CD4-positive, CD25-positive, alpha-beta regulatory T cell (primary cell): ENCODE measurements around the gene AFF1. TPM values are rescaled to one million over a fixed set of nuclear protein-coding genes. Genes with fewer than 3 reads are reported as not detected.

Source experiments
- ATAC-seq, 2 donors: fragments of 150-1000 bp; cut with Tn5 transposase; one replicate each; pipeline ENCODE4 v1.10.0; 2021; ENCODE audit warnings: low read depth in 2 of 2, moderate number of reproducible peaks in 2 of 2, moderate library complexity in 1 of 2
- DNase-seq, 3 donors: peaks; one replicate each; pipeline versions ENCODE4 v3.0.0 to v3.0.0-alpha.2; 2012 to 2022; ENCODE audit warnings: mixed read lengths in 1 of 3
- H3K27ac ChIP-seq: one replicate; pipeline ENCODE4 v1.7.0; 2013; ENCODE audit warnings: mild to moderate bottlenecking, low read length; ENCODE audit not compliant: insufficient read depth, poor library complexity, severe bottlenecking
- H3K27me3 ChIP-seq: one replicate; pipeline ENCODE4 v1.7.0; 2013; ENCODE audit warnings: low read length; ENCODE audit not compliant: control insufficient read depth, insufficient read depth
- H3K36me3 ChIP-seq: one replicate; pipeline ENCODE4 v1.7.0; 2013; ENCODE audit warnings: mild to moderate bottlenecking, low read length, moderate library complexity; ENCODE audit not compliant: control insufficient read depth, insufficient read depth
- H3K4me1 ChIP-seq: 2 replicates; pipeline ENCODE4 v1.7.0; 2013; ENCODE audit warnings: mild to moderate bottlenecking, low read length; ENCODE audit not compliant: insufficient read depth, control insufficient read depth, poor library complexity, severe bottlenecking
- H3K4me3 ChIP-seq: one replicate; pipeline ENCODE4 v1.7.0; 2013; ENCODE audit warnings: low read depth, mild to moderate bottlenecking, low read length, moderate library complexity
- H3K9me3 ChIP-seq, 2 experiments: 1 replicate in 1 of 2; 2 replicates in 1 of 2; pipeline ENCODE4 v1.7.0; 2013; ENCODE audit warnings: low read length in 2 of 2, mild to moderate bottlenecking in 1 of 2, moderate library complexity in 1 of 2; ENCODE audit not compliant: control insufficient read depth in 2 of 2
- H3K27ac Mint-ChIP-seq, 3 donors: one replicate each; pipeline ENCODE4 v1.8.0; 2020 to 2022; ENCODE audit warnings: mild to moderate bottlenecking in 3 of 3, mixed read lengths in 3 of 3, moderate library complexity in 2 of 3
- H3K27me3 Mint-ChIP-seq: one replicate; pipeline ENCODE4 v1.8.0; 2022; ENCODE audit warnings: mild to moderate bottlenecking, mixed read lengths
- H3K36me3 Mint-ChIP-seq: one replicate; pipeline ENCODE4 v1.8.0; 2020; ENCODE audit warnings: mixed read lengths
- H3K4me1 Mint-ChIP-seq, 4 donors: one replicate each; pipeline ENCODE4 v1.8.0; 2020 to 2022; ENCODE audit warnings: mixed read lengths in 4 of 4, mild to moderate bottlenecking in 1 of 4
- H3K4me3 Mint-ChIP-seq, 4 donors: one replicate each; pipeline ENCODE4 v1.8.0; 2020 to 2022; ENCODE audit warnings: mild to moderate bottlenecking in 4 of 4, mixed read lengths in 4 of 4, moderate library complexity in 3 of 4
- H3K9me3 Mint-ChIP-seq, 7 donors: one replicate each; pipeline ENCODE4 v1.8.0; 2020 to 2022; ENCODE audit warnings: mixed read lengths in 7 of 7, mild to moderate bottlenecking in 3 of 7, moderate library complexity in 2 of 7
- polyA plus RNA-seq, 4 donors: library from polyadenylated mRNA; unstranded; fragments of 300-500 nt; fragmentation: Illumina TruSeq; gene quantifications; one replicate each; pipeline ENCODE4 v1.2.3, GENCODE V29; 2021
- total RNA-seq: library from RNA; stranded (reverse); gene quantifications from one replicate; pipeline ENCODE4 v1.2.3, GENCODE V29; 2022

AFF1 gene
- total and polyA plus RNA-seq, 5 donors from 2014 or later = 18.1 to 122 (median 37.4) TPM

GRCh38 chr4:87103691-87104187 is 168.9 kb downstream of the AFF1 start:
- DNase-seq = peak in 2 of 3 donors; percentile 58
- peak; percentile 78 to 81 for ATAC-seq
- Histone ChIP-seq H3K27ac (peak overlapping the region; percentile 74), H3K9me3 (no peaks in the 10 kb centered on the region), H3K27me3 (no peaks in the 10 kb centered on the region), H3K36me3 (peaks cover 27% of the 10 kb centered on the region), H3K4me3 (peak overlapping the region; percentile 38), H3K4me1 (peaks cover 16% of the 10 kb centered on the region)
- peaks cover 31% of the 10 kb centered on the region for H3K36me3 Mint-ChIP-seq
- H3K27me3 Mint-ChIP-seq = no peaks in the 10 kb centered on the region
- H3K27ac Mint-ChIP-seq = peak overlapping the region; percentile 76 to 98 (median 91)
- H3K9me3 Mint-ChIP-seq = no peaks in the 10 kb centered on the region
- peaks cover 32 to 60% (median 49%) of the 10 kb centered on the region in 4 donors for H3K4me1 Mint-ChIP-seq
- H3K4me3 Mint-ChIP-seq = peak overlapping the region in 3 of 4 donors; percentile 23 to 33 (median 27)

GRCh38 chr4:87105101-87105845 is 170.5 kb downstream of the AFF1 start:
- Mint-ChIP-seq H3K9me3 (no peaks in the 10 kb centered on the region), H3K27ac (peak overlapping the region; percentile 15 to 98 (median 91)), H3K27me3 (no peaks in the 10 kb centered on the region), H3K4me3 (peak overlapping the region in 1 of 4 donors; percentile 38), H3K36me3 (peaks cover 35% of the 10 kb centered on the region), H3K4me1 (peaks cover 38 to 60% (median 48%) of the 10 kb centered on the region in 4 donors)
- DNase-seq = no peak
- H3K27me3 ChIP-seq = no peaks in the 10 kb centered on the region
- peaks cover 32% of the 10 kb centered on the region for H3K36me3 ChIP-seq
- H3K9me3 ChIP-seq = no peaks in the 10 kb centered on the region
- no peak for ATAC-seq
- H3K4me3 ChIP-seq = no peak overlapping the region
- peaks cover 16% of the 10 kb centered on the region for H3K4me1 ChIP-seq
- no peak overlapping the region for H3K27ac ChIP-seq

GRCh38 chr4:87108142-87108546 is 173.3 kb downstream of the AFF1 start:
- Mint-ChIP-seq H3K4me3 (no peak overlapping the region), H3K27me3 (no peaks in the 10 kb centered on the region), H3K4me1 (peaks cover 27 to 47% (median 42%) of the 10 kb centered on the region in 4 donors), H3K27ac (peak overlapping the region in 1 of 3 donors; percentile 43), H3K36me3 (peaks cover 37% of the 10 kb centered on the region), H3K9me3 (no peaks in the 10 kb centered on the region)
- H3K27me3 ChIP-seq = no peaks in the 10 kb centered on the region
- H3K36me3 ChIP-seq = peaks cover 34% of the 10 kb centered on the region
- DNase-seq (no peak), ATAC-seq (no peak)
- no peaks in the 10 kb centered on the region for H3K9me3 ChIP-seq
- no peak overlapping the region for H3K27ac ChIP-seq
- H3K4me3 ChIP-seq = no peak overlapping the region
- H3K4me1 ChIP-seq = peaks cover 12% of the 10 kb centered on the region

GRCh38 chr4:87109121-87109520 is 174.3 kb downstream of the AFF1 start:
- H3K9me3 Mint-ChIP-seq = no peaks in the 10 kb centered on the region
- Histone ChIP-seq H3K9me3 (no peaks in the 10 kb centered on the region), H3K4me1 (peaks cover 3% of the 10 kb centered on the region), H3K27me3 (no peaks in the 10 kb centered on the region), H3K4me3 (no peak overlapping the region), H3K27ac (no peak overlapping the region), H3K36me3 (peaks cover 34% of the 10 kb centered on the region)
- ATAC-seq = no peak
- peaks cover 37% of the 10 kb centered on the region for H3K36me3 Mint-ChIP-seq
- H3K27ac Mint-ChIP-seq = no peak overlapping the region
- no peaks in the 10 kb centered on the region for H3K27me3 Mint-ChIP-seq
- DNase-seq = no peak
- no peak overlapping the region for H3K4me3 Mint-ChIP-seq
- peaks cover 19 to 37% (median 33%) of the 10 kb centered on the region in 4 donors for H3K4me1 Mint-ChIP-seq

- no peak for ATAC-seq
- Mint-ChIP-seq H3K9me3 (no peaks in the 10 kb centered on the region), H3K4me3 (no peak overlapping the region), H3K27ac (no peak overlapping the region), H3K36me3 (peaks cover 37% of the 10 kb centered on the region), H3K27me3 (no peaks in the 10 kb centered on the region), H3K4me1 (peaks cover 13 to 29% (median 24%) of the 10 kb centered on the region in 4 donors)
- H3K4me3 ChIP-seq = no peak overlapping the region
- no peaks in the 10 kb centered on the region for H3K4me1 ChIP-seq
- DNase-seq = no peak
- H3K27ac ChIP-seq = no peak overlapping the region
- no peaks in the 10 kb centered on the region for H3K9me3 ChIP-seq
- H3K27me3 ChIP-seq = no peaks in the 10 kb centered on the region
- peaks cover 41% of the 10 kb centered on the region for H3K36me3 ChIP-seq
Measured at GRCh38 chr4:87109945-87110344, 175.1 kb downstream of the AFF1 start.

GRCh38 chr4:87112063-87112462 is 177.3 kb downstream of the AFF1 start:
- Mint-ChIP-seq H3K27me3 (no peaks in the 10 kb centered on the region), H3K36me3 (peaks cover 42% of the 10 kb centered on the region)
- no peak for DNase-seq

GRCh38 chr4:87114245-87115062 is 179.6 kb downstream of the AFF1 start:
- peaks cover 34% of the 10 kb centered on the region for H3K36me3 Mint-ChIP-seq
- Histone ChIP-seq H3K9me3 (no peaks in the 10 kb centered on the region), H3K27ac (no peak overlapping the region), H3K4me3 (no peak overlapping the region), H3K4me1 (no peaks in the 10 kb centered on the region), H3K27me3 (no peaks in the 10 kb centered on the region), H3K36me3 (peaks cover 45% of the 10 kb centered on the region)
- H3K4me1 Mint-ChIP-seq = peaks cover 5 to 17% (median 8%) of the 10 kb centered on the region in 4 donors
- no peak for DNase-seq
- H3K4me3 Mint-ChIP-seq = no peak overlapping the region
- H3K27me3 Mint-ChIP-seq = no peaks in the 10 kb centered on the region
- no peak overlapping the region for H3K27ac Mint-ChIP-seq
- no peak for ATAC-seq
- no peaks in the 10 kb centered on the region for H3K9me3 Mint-ChIP-seq

More at GRCh38 chr4:87112063-87112462, 177.3 kb downstream of the AFF1 start:
- peak overlapping the region in 1 of 3 donors; percentile 23 for H3K27ac Mint-ChIP-seq
- Histone ChIP-seq H3K27ac (no peak overlapping the region), H3K4me3 (no peak overlapping the region), H3K9me3 (no peaks in the 10 kb centered on the region), H3K36me3 (peaks cover 55% of the 10 kb centered on the region), H3K4me1 (no peaks in the 10 kb centered on the region), H3K27me3 (no peaks in the 10 kb centered on the region)
- no peak for ATAC-seq
- peaks cover 7 to 20% (median 14%) of the 10 kb centered on the region in 4 donors for H3K4me1 Mint-ChIP-seq
- no peak overlapping the region for H3K4me3 Mint-ChIP-seq
- H3K9me3 Mint-ChIP-seq = no peaks in the 10 kb centered on the region
